Stimulated activated CD8-positive, alpha-beta memory T cell treated with anti-CD3 and anti-CD28 coated beads, Interleukin-15, amount 100 ng/mL, for 48 hours (primary cell): ENCODE measurements around the gene SOHLH2.

ENCODE experiments used
- DNase-seq, 2 donors: peaks; one replicate each; pipeline ENCODE4 v3.0.0-alpha.2; 2020; ENCODE audit warnings: low read depth in 2 of 2

SOHLH2 gene

GRCh38 chr13:36188441-36188840, 25.9 kb downstream of the SOHLH2 start:
- DNase-seq = no peak

- no peak for DNase-seq
Observed at GRCh38 chr13:36183901-36184300, 30.5 kb downstream of the SOHLH2 start.

GRCh38 chr13:36175621-36176020, 38.7 kb downstream of the SOHLH2 start:
- no peak for DNase-seq

- no peak for DNase-seq
Observed at GRCh38 chr13:36174923-36175322, 39.4 kb downstream of the SOHLH2 start.

- DNase-seq = no peak
Observed at GRCh38 chr13:36173571-36174322, 40.6 kb downstream of the SOHLH2 start.

DNA sequence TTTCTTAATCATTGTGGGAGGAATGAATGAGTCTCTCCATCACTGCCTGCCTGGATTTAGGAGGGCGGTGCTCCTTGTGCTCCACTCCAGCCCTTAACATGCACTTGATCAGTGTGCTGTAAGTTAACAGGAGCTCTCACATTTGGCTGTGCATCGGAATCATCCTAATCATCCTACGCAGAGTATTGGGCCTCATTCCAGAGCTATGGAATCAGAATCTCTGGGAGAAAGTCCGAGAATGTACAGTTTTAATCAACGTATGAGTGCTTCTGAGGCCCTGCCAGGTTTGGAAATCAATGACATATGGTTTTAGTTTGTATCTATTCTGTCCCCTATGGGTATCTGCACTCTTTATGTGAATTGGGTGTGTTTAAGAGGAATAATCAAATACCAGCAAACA, 48.3 kb downstream of the SOHLH2 start:
- DNase-seq = no peak

- DNase-seq = no peak
Observed at GRCh38 chr13:36163809-36164308, 50.5 kb downstream of the SOHLH2 start.

- no peak for DNase-seq
Observed at GRCh38 chr13:36163286-36163685, 51.1 kb downstream of the SOHLH2 start.

DNA sequence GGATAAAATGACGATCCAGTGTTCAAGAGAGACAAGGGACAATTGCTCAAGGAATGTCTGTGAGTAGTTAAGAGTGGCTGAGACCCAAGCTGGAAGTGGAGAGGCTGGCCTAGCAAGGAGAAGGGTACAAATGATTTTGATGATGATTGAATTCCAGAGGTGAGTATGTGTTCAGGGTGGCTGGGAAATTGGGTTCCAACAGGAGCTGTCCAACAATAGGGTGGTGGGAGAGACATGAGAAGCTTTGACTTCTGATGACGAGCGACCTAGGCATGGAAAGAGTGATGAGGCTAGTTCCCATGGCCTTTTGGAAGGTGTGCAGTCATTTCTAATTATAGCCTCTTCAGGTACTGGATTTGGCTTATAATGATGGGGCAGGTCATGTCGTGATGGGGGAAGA, 54.1 kb downstream of the SOHLH2 start:
- no peak for DNase-seq

GRCh38 chr13:36158611-36159010, 55.7 kb downstream of the SOHLH2 start:
- no peak for DNase-seq

DNA sequence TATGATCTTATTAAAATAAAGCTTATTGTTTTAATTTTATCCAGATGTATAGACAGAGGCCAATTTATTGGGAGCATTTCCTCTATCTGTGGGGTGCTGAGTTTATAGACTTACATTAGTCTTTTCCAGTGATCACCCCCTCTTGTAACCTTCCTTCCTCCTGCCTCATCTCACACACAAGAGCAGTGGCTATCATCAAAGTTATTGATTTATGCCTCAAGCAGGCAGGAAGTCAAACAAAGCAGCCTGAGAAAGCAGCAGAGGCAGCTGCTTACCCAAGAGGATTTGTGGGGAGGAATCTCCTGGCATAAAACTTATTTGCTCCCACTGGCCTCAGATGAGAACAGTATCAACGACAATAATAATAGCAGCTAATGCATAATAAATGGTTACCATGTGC, 56.9 kb downstream of the SOHLH2 start:
- DNase-seq = no peak

DNA sequence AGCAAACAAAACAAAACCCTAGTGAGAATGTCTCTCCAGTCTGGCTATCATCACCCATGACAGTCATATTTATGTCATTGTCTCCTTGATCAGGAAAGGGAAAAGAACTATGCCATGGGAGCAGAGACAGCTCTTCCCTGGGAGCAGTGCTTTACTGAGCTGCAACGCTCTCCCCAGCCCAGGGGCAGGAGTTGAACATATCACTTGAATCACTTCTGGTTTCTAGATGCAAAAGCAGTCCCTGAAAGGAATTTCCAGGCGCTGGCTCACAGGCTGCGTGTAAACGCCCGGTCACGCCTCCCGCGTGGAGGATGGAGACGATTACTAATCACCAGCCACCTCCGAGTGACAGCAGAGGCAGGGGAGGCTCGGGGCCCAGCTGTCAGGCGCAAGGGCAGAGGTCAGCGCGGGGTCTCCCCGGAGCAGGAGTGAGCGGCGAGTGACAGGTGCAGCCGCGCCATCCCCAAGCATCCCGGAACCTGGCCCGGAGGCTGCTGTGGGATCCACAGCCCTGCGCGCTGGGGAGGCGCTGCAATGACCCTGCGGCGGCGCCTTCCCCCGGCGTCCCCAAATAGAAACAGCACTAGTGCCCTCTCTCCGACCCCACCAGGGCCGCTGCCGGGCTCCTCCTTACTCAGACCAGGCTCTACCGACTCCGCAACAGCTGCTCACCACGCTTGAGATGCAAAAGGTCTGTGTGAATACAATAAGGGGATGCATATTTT, 59.6 kb downstream of the SOHLH2 start:
- DNase-seq = no peak

DNA sequence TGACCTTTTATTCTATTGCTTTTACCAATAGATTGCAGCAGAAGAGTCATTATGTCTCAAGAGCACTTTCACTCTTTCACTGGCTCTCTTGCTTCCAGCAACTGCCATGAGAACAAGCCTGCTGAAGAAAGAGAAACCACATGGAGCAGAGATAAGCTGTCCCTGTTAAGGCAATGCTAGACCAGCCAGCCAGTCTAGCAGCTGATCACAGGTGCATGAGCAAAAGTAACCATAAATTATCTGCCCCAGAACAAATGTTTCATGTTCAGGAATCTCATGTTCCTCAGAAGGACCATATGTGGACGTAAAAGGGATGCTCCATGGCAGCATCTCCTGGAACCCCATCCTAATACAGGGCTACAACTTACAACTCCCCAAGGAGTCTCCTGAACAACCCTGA, 62.8 kb downstream of the SOHLH2 start:
- DNase-seq = no peak

DNA sequence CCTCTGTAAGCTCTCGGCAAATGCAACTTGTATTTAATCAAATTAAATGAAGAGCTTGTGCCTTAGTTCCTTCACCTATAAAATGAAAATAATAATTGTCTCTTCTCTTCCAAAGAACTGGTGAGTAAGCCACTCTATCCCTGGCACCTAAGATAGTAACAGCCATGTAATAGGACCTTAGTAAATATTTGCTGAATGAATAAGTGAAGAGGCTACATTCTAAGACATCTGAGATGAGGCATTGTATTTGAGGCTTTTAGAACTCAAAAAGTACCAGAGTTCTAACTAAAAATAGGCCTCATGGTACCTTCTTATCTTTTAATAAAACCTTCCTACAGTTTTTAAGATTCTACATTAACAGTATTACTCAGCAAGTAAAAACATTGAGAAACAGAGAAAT, 65.9 kb downstream of the SOHLH2 start:
- no peak for DNase-seq

DNA sequence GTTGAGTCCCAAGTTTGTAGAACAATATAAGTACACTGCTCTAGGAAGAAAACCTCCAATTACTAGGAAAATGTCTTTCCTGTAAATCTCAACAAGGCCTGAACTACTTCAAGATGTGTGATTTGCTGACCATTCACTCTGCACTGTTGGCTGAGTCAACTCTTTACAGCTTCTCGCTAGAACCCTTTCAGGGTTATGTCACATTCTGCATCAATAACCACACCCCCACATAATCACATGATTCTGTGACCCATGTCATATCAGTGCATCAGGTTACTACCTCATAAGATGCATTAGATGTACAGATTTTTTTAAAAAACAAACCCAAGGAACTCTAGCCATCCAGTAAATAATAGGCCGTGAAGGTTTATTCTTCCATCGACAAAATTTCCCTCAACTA, 67.0 kb downstream of the SOHLH2 start:
- no peak for DNase-seq

- DNase-seq = no peak
Observed at GRCh38 chr13:36146511-36147269, 67.7 kb downstream of the SOHLH2 start.

GRCh38 chr13:36143738-36144137, 70.6 kb downstream of the SOHLH2 start:
- DNase-seq = no peak

DNA sequence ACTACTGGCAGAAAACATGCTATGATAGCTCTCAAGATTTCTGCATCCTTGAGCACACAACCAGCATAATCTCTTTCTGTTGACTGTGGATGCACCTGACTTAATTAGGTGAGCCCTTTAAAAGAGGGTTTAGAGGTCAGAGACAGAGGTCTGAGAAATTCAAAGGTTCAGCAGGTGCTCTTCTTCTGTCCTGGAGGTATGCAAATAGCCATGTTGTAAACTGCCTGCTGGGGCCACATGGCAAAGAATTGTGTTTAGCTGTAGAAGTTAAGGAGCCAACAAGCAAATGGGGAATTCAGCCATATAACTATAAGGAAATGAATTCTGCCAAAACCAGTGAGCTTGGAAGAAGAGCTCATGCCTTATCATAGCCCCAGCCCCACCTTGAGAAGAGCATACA, 71.6 kb downstream of the SOHLH2 start:
- DNase-seq = no peak

DNA sequence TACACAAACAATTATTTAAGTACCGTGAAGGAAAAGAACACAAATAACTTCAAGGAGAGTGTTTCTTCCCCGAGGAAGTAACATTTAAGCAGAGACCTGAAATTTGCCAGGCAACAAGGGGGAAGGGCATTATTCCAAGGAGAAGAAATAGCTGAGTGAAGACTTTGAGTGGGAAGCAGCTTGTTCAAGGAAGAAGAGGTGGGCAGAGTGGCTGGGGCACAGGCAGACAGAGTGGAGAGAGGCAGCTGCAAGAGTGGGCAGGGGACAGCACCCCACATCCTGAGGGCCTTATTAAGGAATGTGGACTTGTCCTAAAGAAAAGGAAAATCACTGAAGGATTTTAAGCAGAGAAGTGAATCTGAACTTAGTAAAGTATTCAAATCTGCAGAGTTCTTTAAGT, 78.5 kb downstream of the SOHLH2 start:
- no peak for DNase-seq

DNA sequence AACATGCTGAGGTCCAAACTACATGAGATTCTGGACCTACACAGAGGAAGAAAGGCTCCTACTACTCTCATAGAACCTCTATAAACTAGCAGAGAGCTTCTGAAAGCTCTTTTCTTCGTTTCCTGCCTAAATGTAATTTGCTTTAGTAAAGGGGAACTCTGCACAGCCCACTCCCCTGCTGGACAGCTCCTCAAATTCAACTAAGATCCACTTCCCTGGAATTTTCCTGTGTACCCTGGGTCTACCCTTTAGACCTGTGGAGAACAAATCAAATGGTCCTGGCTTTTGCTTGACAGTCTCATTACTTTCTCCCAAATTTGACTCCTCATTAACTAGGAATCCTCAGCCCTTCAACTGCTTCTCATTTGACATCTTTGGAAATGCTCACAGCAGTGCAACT, 79.7 kb downstream of the SOHLH2 start:
- DNase-seq = no peak

DNA sequence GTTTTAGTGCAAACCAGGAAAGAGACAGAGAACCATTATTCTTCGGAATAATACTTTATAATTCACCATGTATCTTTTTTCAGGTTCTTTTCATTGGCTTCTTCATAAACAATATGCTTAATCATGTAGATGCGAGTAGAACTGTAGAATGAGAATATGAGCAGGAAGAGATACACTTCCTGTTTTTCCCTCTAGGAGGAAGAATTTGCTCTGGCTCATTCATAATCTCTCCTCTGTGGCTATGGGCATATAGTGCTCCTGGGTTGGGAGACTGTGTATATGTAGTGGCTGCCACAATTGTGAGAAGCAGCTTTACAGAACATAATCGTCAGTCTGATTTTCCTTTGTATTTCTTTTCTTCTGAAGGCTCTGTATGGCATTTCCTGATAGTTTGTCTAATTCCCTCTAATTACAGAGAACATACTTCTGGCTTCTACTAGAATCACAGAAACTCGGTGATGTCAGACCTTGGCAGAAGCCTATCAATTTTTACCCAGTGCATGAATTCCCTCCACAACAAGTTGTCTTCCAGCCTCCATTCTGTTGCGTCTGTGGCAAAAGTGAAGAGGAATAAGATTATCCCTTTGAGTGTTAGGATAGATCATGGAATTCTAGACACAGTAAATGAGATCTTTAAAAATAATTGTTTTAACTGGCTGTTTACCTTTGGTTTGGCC, 80.3 kb downstream of the SOHLH2 start:
- no peak for DNase-seq

DNA sequence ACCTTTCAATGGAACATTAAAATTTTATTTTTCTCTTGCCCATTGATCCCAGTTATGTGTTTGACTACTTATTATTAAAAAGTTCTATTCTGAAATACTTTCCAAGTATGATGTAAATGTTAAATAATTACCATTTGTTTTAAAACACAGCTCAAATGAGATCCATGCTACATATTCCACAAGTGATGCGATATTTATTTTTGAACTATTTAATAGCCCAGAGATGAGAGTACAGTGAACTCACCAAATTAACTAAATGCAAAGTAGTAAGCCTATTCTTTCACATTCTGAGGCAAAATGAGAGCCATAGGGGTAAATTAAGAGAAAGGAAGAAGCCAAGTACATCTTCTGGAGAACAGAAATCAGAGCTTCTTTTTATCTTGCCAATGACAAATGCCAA, 82.0 kb downstream of the SOHLH2 start:
- DNase-seq = no peak
